ENCODE results near the gene AKR1E2.

- TF ChIP-seq CTCF (IDR thresholded peaks at IDR 0.05) (no peak), POLR2AphosphoS5 (IDR thresholded peaks at IDR 0.05) (no peak)
Observed at GRCh38 chr10:4882704-4883078, 56.7 kb downstream of the AKR1E2 start.
